Measurements from ENCODE around the gene CPZ.
"Not testable (repeated sequence)": the region's sequence is repeated elsewhere in the genome, so short reads cannot be mapped to it uniquely, and the experiment has no call there.

CPZ gene

GRCh38 chr4:8631896-8632295 lies 39.3 kb downstream of the CPZ start:
- H3K4me3 ChIP-seq (ENCODE audit: low read depth, low read length); H3K27ac ChIP-seq (ENCODE audit: low read depth, low read length); H3K27me3 ChIP-seq (ENCODE audit: control insufficient read depth, insufficient read depth, low read length); H3K36me3 ChIP-seq (ENCODE audit: control insufficient read depth, insufficient read depth, low read length); H3K4me1 ChIP-seq (ENCODE audit: control insufficient read depth, insufficient read depth, low read length); H3K9ac ChIP-seq (ENCODE audit: low read depth, low read length); H3K9me3 ChIP-seq (ENCODE audit: control insufficient read depth, insufficient read depth, low read length): not testable (repeated sequence)

GRCh38 chr4:8634773-8635172 lies 42.2 kb downstream of the CPZ start:
- not testable (repeated sequence) for H3K27me3 ChIP-seq (ENCODE audit: control insufficient read depth, insufficient read depth, low read length); H3K9me3 ChIP-seq (ENCODE audit: control insufficient read depth, insufficient read depth, low read length); H3K27ac ChIP-seq (ENCODE audit: low read depth, low read length); H3K36me3 ChIP-seq (ENCODE audit: control insufficient read depth, insufficient read depth, low read length); H3K9ac ChIP-seq (ENCODE audit: low read depth, low read length); H3K4me1 ChIP-seq (ENCODE audit: control insufficient read depth, insufficient read depth, low read length); H3K4me3 ChIP-seq (ENCODE audit: low read depth, low read length)

- not testable (repeated sequence) for H3K4me3 ChIP-seq (ENCODE audit: low read depth, low read length); H3K27me3 ChIP-seq (ENCODE audit: control insufficient read depth, insufficient read depth, low read length); H3K27ac ChIP-seq (ENCODE audit: low read depth, low read length); H3K9me3 ChIP-seq (ENCODE audit: control insufficient read depth, insufficient read depth, low read length); H3K4me1 ChIP-seq (ENCODE audit: control insufficient read depth, insufficient read depth, low read length); H3K36me3 ChIP-seq (ENCODE audit: control insufficient read depth, insufficient read depth, low read length); H3K9ac ChIP-seq (ENCODE audit: low read depth, low read length)
Measured at GRCh38 chr4:8635897-8636554, 43.5 kb downstream of the CPZ start.

- H3K9me3 ChIP-seq (ENCODE audit: control insufficient read depth, insufficient read depth, low read length): no peaks in the 10 kb centered on the region
- no peak overlapping the region for H3K9ac ChIP-seq (ENCODE audit: low read depth, low read length)
- H3K4me1 ChIP-seq (ENCODE audit: control insufficient read depth, insufficient read depth, low read length): no peaks in the 10 kb centered on the region
- H3K36me3 ChIP-seq (ENCODE audit: control insufficient read depth, insufficient read depth, low read length): no peaks in the 10 kb centered on the region
- no peak overlapping the region for H3K27ac ChIP-seq (ENCODE audit: low read depth, low read length)
- H3K4me3 ChIP-seq (ENCODE audit: low read depth, low read length): no peak overlapping the region
- peaks cover 4% of the 10 kb centered on the region; the same call in 1 of the 2 replicates for H3K27me3 ChIP-seq (ENCODE audit: control insufficient read depth, insufficient read depth, low read length)
Measured at GRCh38 chr4:8637456-8637984, 45.0 kb downstream of the CPZ start.

- Histone ChIP-seq H3K4me3 (ENCODE audit: low read depth, low read length) (no peak overlapping the region), H3K9me3 (ENCODE audit: control insufficient read depth, insufficient read depth, low read length) (no peaks in the 10 kb centered on the region), H3K27me3 (ENCODE audit: control insufficient read depth, insufficient read depth, low read length) (peaks cover 4% of the 10 kb centered on the region; the same call in 1 of the 2 replicates)
Measured at GRCh38 chr4:8639021-8639420, 46.5 kb downstream of the CPZ start.

GRCh38 chr4:8639777-8640720 lies 47.5 kb downstream of the CPZ start:
- H3K27ac ChIP-seq (ENCODE audit: low read depth, low read length): no peak overlapping the region
- no peaks in the 10 kb centered on the region for H3K36me3 ChIP-seq (ENCODE audit: control insufficient read depth, insufficient read depth, low read length)
- no peak overlapping the region for H3K9ac ChIP-seq (ENCODE audit: low read depth, low read length)
- no peak overlapping the region for H3K4me3 ChIP-seq (ENCODE audit: low read depth, low read length)
- no peaks in the 10 kb centered on the region for H3K4me1 ChIP-seq (ENCODE audit: control insufficient read depth, insufficient read depth, low read length)
- H3K27me3 ChIP-seq (ENCODE audit: control insufficient read depth, insufficient read depth, low read length): peaks cover 4% of the 10 kb centered on the region; the same call in 1 of the 2 replicates
- H3K9me3 ChIP-seq (ENCODE audit: control insufficient read depth, insufficient read depth, low read length): no peaks in the 10 kb centered on the region

More at GRCh38 chr4:8639021-8639420, 46.5 kb downstream of the CPZ start:
- H3K4me1 ChIP-seq (ENCODE audit: control insufficient read depth, insufficient read depth, low read length): no peaks in the 10 kb centered on the region
- H3K36me3 ChIP-seq (ENCODE audit: control insufficient read depth, insufficient read depth, low read length): no peaks in the 10 kb centered on the region
- no peak overlapping the region for H3K27ac ChIP-seq (ENCODE audit: low read depth, low read length)
- no peak overlapping the region for H3K9ac ChIP-seq (ENCODE audit: low read depth, low read length)

- Histone ChIP-seq H3K4me1 (ENCODE audit: control insufficient read depth, insufficient read depth, low read length) (no peaks in the 10 kb centered on the region), H3K9me3 (ENCODE audit: control insufficient read depth, insufficient read depth, low read length) (no peaks in the 10 kb centered on the region), H3K27me3 (ENCODE audit: control insufficient read depth, insufficient read depth, low read length) (peaks cover 4% of the 10 kb centered on the region; the same call in 1 of the 2 replicates), H3K27ac (ENCODE audit: low read depth, low read length) (no peak overlapping the region), H3K9ac (ENCODE audit: low read depth, low read length) (no peak overlapping the region), H3K36me3 (ENCODE audit: control insufficient read depth, insufficient read depth, low read length) (no peaks in the 10 kb centered on the region), H3K4me3 (ENCODE audit: low read depth, low read length) (no peak overlapping the region)
Measured at GRCh38 chr4:8640816-8641215, 48.3 kb downstream of the CPZ start.

- no peaks in the 10 kb centered on the region for H3K36me3 ChIP-seq (ENCODE audit: control insufficient read depth, insufficient read depth, low read length)
- no peaks in the 10 kb centered on the region for H3K9me3 ChIP-seq (ENCODE audit: control insufficient read depth, insufficient read depth, low read length)
- peaks cover 4% of the 10 kb centered on the region; the same call in 1 of the 2 replicates for H3K27me3 ChIP-seq (ENCODE audit: control insufficient read depth, insufficient read depth, low read length)
- no peak overlapping the region for H3K9ac ChIP-seq (ENCODE audit: low read depth, low read length)
- H3K4me3 ChIP-seq (ENCODE audit: low read depth, low read length): no peak overlapping the region
- H3K4me1 ChIP-seq (ENCODE audit: control insufficient read depth, insufficient read depth, low read length): no peaks in the 10 kb centered on the region
- no peak overlapping the region for H3K27ac ChIP-seq (ENCODE audit: low read depth, low read length)
Measured at GRCh38 chr4:8641256-8641655, 48.7 kb downstream of the CPZ start.

GRCh38 chr4:8641931-8642650 lies 49.5 kb downstream of the CPZ start:
- Histone ChIP-seq H3K4me1 (ENCODE audit: control insufficient read depth, insufficient read depth, low read length) (no peaks in the 10 kb centered on the region), H3K27ac (ENCODE audit: low read depth, low read length) (no peak overlapping the region), H3K4me3 (ENCODE audit: low read depth, low read length) (no peak overlapping the region), H3K36me3 (ENCODE audit: control insufficient read depth, insufficient read depth, low read length) (no peaks in the 10 kb centered on the region), H3K9ac (ENCODE audit: low read depth, low read length) (no peak overlapping the region), H3K27me3 (ENCODE audit: control insufficient read depth, insufficient read depth, low read length) (peaks cover 3% of the 10 kb centered on the region; the same call in 1 of the 2 replicates), H3K9me3 (ENCODE audit: control insufficient read depth, insufficient read depth, low read length) (no peaks in the 10 kb centered on the region)

GRCh38 chr4:8642651-8643321 lies 50.2 kb downstream of the CPZ start:
- Histone ChIP-seq H3K9ac (ENCODE audit: low read depth, low read length) (no peak overlapping the region), H3K9me3 (ENCODE audit: control insufficient read depth, insufficient read depth, low read length) (no peaks in the 10 kb centered on the region), H3K27me3 (ENCODE audit: control insufficient read depth, insufficient read depth, low read length) (no peaks in the 10 kb centered on the region), H3K36me3 (ENCODE audit: control insufficient read depth, insufficient read depth, low read length) (no peaks in the 10 kb centered on the region), H3K4me3 (ENCODE audit: low read depth, low read length) (no peak overlapping the region), H3K27ac (ENCODE audit: low read depth, low read length) (no peak overlapping the region), H3K4me1 (ENCODE audit: control insufficient read depth, insufficient read depth, low read length) (no peaks in the 10 kb centered on the region)
